HUES48 (cell line): ENCODE data around the gene CCS.
A peak's percentile ranks its signal among the peaks of the same experiment; 100 is the strongest.
"Not testable (repeated sequence)": the region's sequence is repeated elsewhere in the genome, so short reads cannot be mapped to it uniquely, and the experiment has no call there.

Experiments used
- H3K27ac ChIP-seq: one replicate; pipeline ENCODE4 v1.7.0; 2013; ENCODE audit warnings: low read depth, low read length, inconsistent platforms
- H3K27me3 ChIP-seq: 2 replicates; pipeline ENCODE4 v1.6.1; 2013; ENCODE audit warnings: mild to moderate bottlenecking, low read length; ENCODE audit not compliant: control insufficient read depth, insufficient read depth
- H3K36me3 ChIP-seq: 2 replicates; pipeline ENCODE4 v1.6.1; 2013; ENCODE audit warnings: low read length; ENCODE audit not compliant: control insufficient read depth, insufficient read depth
- H3K4me1 ChIP-seq: 2 replicates; pipeline ENCODE4 v1.6.1; 2013; ENCODE audit warnings: mild to moderate bottlenecking, low read length; ENCODE audit not compliant: control insufficient read depth, insufficient read depth
- H3K4me3 ChIP-seq: 2 replicates; pipeline ENCODE4 v1.5.1; 2013; ENCODE audit warnings: mild to moderate bottlenecking, low read depth, low read length
- H3K9ac ChIP-seq: 2 replicates; pipeline ENCODE4 v1.6.1; 2013; ENCODE audit warnings: mild to moderate bottlenecking, low read depth, low read length, moderate library complexity
- H3K9me3 ChIP-seq: 2 replicates; pipeline ENCODE4 v1.6.1; 2013; ENCODE audit warnings: low read length; ENCODE audit not compliant: control insufficient read depth, insufficient read depth

CCS gene

GRCh38 chr11:66593650-66594049 is 665 bp downstream of the CCS start:
- Histone ChIP-seq H3K27ac (no peak overlapping the region), H3K9ac (no peak overlapping the region), H3K27me3 (peaks cover 5% of the 10 kb centered on the region; the same call in 1 of the 2 replicates), H3K4me3 (peak overlapping the region; percentile 60), H3K4me1 (0 out of 2 replicates have a peak, but pooled peaks cover 5% of the 10 kb centered on the region), H3K36me3 (0 out of 2 replicates have a peak, but pooled peaks cover 2% of the 10 kb centered on the region), H3K9me3 (peaks cover 8% of the 10 kb centered on the region)

- H3K4me1 ChIP-seq = 0 out of 2 replicates have a peak, but pooled peaks cover 5% of the 10 kb centered on the region
- peaks cover 15% of the 10 kb centered on the region; the same call in 1 of the 2 replicates for H3K36me3 ChIP-seq
- no peak overlapping the region for H3K9ac ChIP-seq
- peaks cover 5% of the 10 kb centered on the region; the same call in 1 of the 2 replicates for H3K27me3 ChIP-seq
- no peak overlapping the region for H3K27ac ChIP-seq
- H3K9me3 ChIP-seq = peaks cover 8% of the 10 kb centered on the region
- no peak overlapping the region for H3K4me3 ChIP-seq
These were observed 2.4 kb downstream of the CCS start for GRCh38 chr11:66595245-66595904.

- no peak overlapping the region for H3K27ac ChIP-seq
- H3K27me3 ChIP-seq = no peaks in the 10 kb centered on the region
- H3K36me3 ChIP-seq = peaks cover 28% of the 10 kb centered on the region
- no peak overlapping the region for H3K9ac ChIP-seq
- no peaks in the 10 kb centered on the region for H3K4me1 ChIP-seq
- H3K9me3 ChIP-seq = no peaks in the 10 kb centered on the region
- no peak overlapping the region for H3K4me3 ChIP-seq
These were observed 6.0 kb downstream of the CCS start for GRCh38 chr11:66598993-66599392.

- Histone ChIP-seq H3K27ac (no peak overlapping the region), H3K4me1 (no peaks in the 10 kb centered on the region), H3K9ac (no peak overlapping the region), H3K4me3 (no peak overlapping the region), H3K36me3 (peaks cover 39% of the 10 kb centered on the region), H3K9me3 (no peaks in the 10 kb centered on the region), H3K27me3 (no peaks in the 10 kb centered on the region)
These were observed 7.2 kb downstream of the CCS start for GRCh38 chr11:66600219-66600618.

- H3K27me3 ChIP-seq = no peaks in the 10 kb centered on the region
- no peaks in the 10 kb centered on the region for H3K4me1 ChIP-seq
- H3K9me3 ChIP-seq = no peaks in the 10 kb centered on the region
- H3K36me3 ChIP-seq = peaks cover 44% of the 10 kb centered on the region
- H3K9ac ChIP-seq = no peak overlapping the region
- no peak overlapping the region for H3K27ac ChIP-seq
- no peak overlapping the region for H3K4me3 ChIP-seq
These were observed 7.7 kb downstream of the CCS start for GRCh38 chr11:66600631-66601233.

- Histone ChIP-seq H3K27ac (no peak overlapping the region), H3K4me3 (no peak overlapping the region), H3K27me3 (no peaks in the 10 kb centered on the region), H3K9ac (no peak overlapping the region), H3K4me1 (no peaks in the 10 kb centered on the region), H3K36me3 (peaks cover 53% of the 10 kb centered on the region), H3K9me3 (no peaks in the 10 kb centered on the region)
These were observed 10.1 kb downstream of the CCS start for GRCh38 chr11:66603072-66603471.

GRCh38 chr11:66604155-66604554 is 11.2 kb downstream of the CCS start:
- H3K36me3 ChIP-seq = peaks cover 47% of the 10 kb centered on the region
- H3K4me3 ChIP-seq = no peak overlapping the region
- H3K9ac ChIP-seq = no peak overlapping the region
- H3K27me3 ChIP-seq = no peaks in the 10 kb centered on the region
- H3K9me3 ChIP-seq = no peaks in the 10 kb centered on the region
- H3K27ac ChIP-seq = no peak overlapping the region
- no peaks in the 10 kb centered on the region for H3K4me1 ChIP-seq

GRCh38 chr11:66606608-66607007 is 13.6 kb downstream of the CCS start:
- peaks cover 35% of the 10 kb centered on the region for H3K36me3 ChIP-seq
- H3K27ac ChIP-seq, H3K9ac ChIP-seq, H3K4me1 ChIP-seq, H3K4me3 ChIP-seq, H3K9me3 ChIP-seq, H3K27me3 ChIP-seq: not testable (repeated sequence)

- Histone ChIP-seq H3K4me3 (no peak overlapping the region), H3K36me3 (peaks cover 31% of the 10 kb centered on the region)
These were observed 14.3 kb downstream of the CCS start for GRCh38 chr11:66607126-66607834.

GRCh38 chr11:66609721-66610617 is 17.0 kb downstream of the CCS start:
- H3K4me1 ChIP-seq = no peaks in the 10 kb centered on the region
- peaks cover 16% of the 10 kb centered on the region for H3K36me3 ChIP-seq
- no peak overlapping the region for H3K9ac ChIP-seq
- no peaks in the 10 kb centered on the region for H3K9me3 ChIP-seq
- no peaks in the 10 kb centered on the region for H3K27me3 ChIP-seq
- no peak overlapping the region for H3K4me3 ChIP-seq
- no peak overlapping the region for H3K27ac ChIP-seq

More at GRCh38 chr11:66607126-66607834, 14.3 kb downstream of the CCS start:
- Histone ChIP-seq H3K9ac (no peak overlapping the region), H3K27me3 (no peaks in the 10 kb centered on the region), H3K4me1 (no peaks in the 10 kb centered on the region), H3K27ac (no peak overlapping the region), H3K9me3 (no peaks in the 10 kb centered on the region)
